GM21423 (cell line): ENCODE data around the gene ABRACL.
"Not testable (repeated sequence)": the region's sequence is repeated elsewhere in the genome, so short reads cannot be mapped to it uniquely, and the experiment has no call there.

Experiments
- ATAC-seq: cut with Tn5 transposase; IDR thresholded peaks from one replicate; pipeline ENCODE4 v1.9.1; 2021; ENCODE audit warnings: mild to moderate bottlenecking, moderate library complexity; ENCODE audit not compliant: unreplicated experiment

ABRACL gene, protein sequence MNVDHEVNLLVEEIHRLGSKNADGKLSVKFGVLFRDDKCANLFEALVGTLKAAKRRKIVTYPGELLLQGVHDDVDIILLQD

DNA sequence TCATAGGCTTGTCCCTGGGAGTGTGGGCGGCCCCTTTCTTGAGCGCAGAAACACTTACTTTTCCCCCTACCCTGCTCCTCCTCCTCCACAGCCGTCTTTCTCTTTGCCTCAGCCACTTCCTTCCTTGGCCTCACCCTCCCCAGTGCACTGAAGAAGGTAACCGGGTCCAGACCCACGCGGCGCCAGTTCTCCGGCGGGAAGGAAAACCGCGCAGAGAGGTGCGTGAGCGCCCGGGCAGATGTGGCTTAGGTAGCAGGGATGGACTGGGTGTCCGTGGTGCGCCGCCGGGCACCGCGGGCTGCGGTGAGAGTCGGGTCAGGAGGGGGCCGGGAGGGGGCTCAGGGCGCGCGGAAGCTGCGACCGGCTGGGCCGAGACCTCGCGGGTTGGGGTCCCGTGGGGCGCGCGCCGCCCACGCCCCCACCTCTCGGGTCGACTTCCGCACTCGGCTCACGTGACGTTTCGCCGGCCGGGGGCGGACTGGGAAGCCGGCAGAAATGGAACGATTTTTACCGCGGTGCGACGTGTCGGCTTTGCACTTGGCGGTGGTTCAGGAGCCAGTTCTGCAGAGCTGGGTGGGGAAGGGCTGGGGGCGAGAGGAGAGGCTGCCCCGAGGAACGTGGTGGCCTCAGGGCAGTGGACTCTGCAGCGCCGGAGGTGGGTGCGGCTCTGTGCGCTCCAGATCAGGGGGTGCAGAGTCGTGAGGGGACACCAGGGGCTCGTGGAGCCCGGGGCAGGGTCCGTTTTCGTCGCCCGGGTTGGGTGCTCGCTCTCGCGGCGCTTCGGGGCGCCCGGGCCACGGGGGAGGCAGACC, at the start of gene ABRACL:
Gene ABRACL (plus strand): TSS at position 88 of the 812 bp plus-strand sequence. CDS start 5,416 bp downstream, outside the sequence.
- ATAC-seq: peak; percentile 62

DNA sequence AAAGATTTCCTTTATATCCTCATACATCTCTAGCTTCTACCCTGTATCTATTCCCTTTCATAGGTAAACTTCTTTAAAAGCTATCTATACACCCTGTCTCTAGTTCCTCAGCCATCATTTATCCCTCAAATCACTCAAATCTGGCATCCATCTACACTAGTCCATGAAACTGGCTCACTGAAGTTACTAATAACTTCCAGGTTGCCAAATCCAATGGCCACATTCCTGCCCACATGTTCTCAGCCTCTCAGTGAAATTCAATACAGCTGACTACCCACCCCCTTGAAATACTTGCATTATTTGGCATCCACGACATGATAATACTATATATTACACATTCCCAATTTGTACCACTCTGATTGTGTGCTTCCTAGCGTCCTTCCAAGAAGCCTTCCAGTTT, 49.2 kb upstream of the ABRACL start:
- no peak for ATAC-seq

DNA sequence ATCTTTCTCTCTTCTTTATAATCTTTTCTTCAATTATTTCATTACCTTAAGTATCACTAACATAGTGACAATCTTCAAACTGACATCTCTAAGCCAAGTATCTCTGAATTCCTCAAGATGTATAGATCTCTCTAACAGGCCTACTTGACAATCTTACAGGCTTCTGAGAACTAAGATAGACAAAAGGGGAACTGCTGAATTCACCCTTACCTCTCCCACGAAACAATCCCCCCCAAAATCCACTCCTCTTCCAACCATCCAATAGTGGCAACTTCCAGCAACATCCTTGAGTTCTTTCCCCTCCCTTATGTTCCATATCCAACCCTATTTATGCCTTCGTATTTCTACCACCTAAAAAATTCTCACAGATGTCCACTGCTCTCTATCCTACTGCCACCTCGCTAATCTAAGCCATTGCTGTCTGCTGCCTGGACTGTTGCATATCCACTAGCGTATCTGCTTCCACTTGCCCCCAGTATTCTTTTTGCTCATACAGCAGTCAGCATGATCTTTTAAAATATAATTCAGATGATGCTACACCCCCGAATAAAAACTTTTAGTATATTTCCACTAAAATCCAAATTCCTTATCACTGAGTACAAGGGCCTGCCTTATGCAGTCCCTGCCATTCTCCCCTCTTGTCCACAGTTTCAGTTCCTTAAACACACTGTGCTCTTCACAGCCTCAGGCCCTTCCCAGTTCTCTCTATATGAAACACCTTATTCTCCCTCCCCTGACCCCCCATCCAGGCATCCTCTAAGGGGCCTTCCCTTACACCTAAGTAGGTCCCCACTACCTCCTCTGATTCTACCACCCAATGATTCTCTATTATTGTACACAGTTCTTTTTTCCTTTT, 48.5 kb upstream of the ABRACL start:
- ATAC-seq: no peak

DNA sequence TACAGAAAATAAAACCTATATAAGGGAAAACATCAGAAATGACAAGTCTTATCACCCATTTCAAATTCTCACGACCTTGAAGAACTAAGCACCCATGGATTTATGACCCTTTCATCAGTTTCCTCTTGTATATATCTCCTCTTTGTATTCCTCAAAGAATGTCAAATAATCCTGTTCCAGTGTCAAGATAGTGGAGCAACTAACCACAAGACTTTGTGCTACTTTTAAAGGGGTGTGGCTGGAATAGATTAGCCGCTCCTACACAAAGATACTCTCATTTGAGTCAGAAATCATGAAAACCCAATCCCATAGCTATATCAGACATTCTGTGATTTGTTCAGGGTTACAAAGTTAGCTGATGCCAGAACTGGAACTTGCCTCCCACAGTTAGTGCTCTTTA, 47.1 kb upstream of the ABRACL start:
- ATAC-seq: no peak

DNA sequence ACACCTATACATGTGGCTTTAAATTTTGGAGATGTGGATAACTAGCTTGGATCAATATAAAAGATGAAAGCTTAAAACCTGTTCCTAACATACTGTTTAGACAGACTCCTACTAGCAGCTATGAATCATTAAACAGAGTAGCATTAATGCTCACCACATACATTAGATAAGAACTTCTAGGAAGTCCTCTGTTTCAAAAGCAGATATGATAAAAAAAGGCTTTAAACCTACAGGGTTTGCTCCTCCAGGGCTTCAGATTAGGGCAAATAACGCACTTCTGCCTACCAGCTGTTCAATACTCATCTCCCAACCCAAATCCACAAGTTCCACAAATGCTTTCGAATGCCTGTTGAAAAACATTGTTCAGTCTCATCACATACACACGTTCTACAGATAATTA, 42.0 kb upstream of the ABRACL start:
- no peak for ATAC-seq

DNA sequence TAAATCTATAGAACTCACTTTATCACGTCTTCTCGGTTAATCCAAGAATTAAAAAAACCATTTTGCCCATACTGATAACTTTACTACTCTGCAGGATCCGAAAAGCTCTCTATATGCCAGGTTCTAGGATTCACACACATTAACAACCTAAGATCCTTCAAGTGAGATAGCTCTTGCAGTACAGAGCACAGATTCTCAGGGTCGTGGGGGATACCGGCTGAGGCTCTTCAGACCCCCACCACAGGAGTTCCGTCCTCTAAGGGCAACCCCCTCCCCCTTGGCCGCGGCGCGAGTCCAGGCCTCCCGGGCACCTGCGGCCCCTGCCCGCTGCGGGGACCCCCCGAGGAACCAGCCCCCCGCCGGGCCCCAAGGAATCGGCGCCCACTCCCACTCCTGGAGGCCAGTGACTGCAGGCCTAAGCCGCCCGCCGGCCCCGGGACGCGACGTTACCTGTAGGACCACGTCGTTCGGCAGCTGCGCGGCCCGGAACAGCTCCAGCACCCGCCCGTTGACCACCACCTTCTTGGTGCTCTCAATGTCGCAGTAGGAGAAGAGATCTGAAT, 41.4 kb upstream of the ABRACL start:
- ATAC-seq: no peak

DNA sequence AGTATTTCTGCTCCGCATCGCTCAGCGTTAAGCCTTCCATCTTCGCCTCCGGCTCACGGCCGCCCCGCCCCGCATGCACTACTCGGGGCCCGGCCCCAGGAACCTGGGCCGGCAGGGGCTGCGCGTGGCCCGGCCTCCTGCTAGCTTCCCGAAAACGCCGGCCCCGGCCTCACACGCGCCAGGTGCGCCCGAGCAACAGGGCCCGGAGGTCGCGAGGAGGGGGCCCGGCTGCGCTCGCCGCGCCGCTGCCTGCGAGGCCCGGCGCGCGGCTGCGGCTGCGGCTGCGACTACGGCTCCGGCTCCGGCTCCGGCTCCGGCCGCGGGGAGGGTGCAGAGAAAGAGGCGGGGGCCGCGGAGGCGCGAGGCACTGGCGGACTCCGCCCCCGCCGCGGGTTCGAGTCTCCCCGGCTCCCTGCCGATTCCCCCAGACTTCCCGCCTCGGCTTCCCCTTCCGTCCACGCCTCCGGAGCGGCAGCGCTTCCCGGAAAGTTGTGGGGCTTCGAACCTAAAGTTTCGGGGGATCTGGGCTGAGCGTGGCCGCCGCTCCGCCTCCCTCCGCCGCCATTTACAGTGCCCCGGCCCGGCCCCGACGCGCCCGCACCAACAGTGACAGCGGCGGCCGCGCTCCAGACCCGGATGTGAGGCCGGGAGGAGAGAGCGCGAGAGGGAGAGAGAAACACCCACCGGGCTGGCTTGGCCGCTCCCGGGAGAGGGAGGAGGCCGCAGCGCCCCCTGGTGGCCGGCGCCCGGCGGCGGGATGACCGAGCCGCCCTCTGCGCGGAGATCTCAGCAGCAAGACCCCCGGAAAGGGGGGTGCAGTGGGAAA, 40.7 kb upstream of the ABRACL start, which contains the start of gene REPS1:
Gene REPS1 (minus strand): TSS at position 611 of the 826 bp plus-strand sequence. CDS start 571 bp downstream, at position 40.
- ATAC-seq: peak; percentile 90

DNA sequence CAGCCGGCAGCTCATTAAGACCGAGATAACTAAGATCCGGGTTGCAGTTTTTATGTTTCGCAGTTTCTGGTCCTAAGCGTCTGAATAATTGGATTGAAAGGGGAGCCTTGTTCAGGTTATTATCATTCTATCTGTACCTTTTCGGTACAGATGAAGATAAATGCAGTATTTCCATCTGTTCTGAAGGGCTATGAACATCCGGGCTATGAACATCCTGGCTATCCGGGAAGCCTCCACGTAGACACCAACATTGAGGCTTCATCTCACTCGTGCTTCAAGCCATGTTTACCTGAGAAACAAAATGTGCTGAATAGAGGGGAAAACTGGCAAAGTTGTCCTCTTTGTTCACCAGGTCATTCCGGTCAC, 40.1 kb upstream of the ABRACL start:
- ATAC-seq: peak; percentile 4

DNA sequence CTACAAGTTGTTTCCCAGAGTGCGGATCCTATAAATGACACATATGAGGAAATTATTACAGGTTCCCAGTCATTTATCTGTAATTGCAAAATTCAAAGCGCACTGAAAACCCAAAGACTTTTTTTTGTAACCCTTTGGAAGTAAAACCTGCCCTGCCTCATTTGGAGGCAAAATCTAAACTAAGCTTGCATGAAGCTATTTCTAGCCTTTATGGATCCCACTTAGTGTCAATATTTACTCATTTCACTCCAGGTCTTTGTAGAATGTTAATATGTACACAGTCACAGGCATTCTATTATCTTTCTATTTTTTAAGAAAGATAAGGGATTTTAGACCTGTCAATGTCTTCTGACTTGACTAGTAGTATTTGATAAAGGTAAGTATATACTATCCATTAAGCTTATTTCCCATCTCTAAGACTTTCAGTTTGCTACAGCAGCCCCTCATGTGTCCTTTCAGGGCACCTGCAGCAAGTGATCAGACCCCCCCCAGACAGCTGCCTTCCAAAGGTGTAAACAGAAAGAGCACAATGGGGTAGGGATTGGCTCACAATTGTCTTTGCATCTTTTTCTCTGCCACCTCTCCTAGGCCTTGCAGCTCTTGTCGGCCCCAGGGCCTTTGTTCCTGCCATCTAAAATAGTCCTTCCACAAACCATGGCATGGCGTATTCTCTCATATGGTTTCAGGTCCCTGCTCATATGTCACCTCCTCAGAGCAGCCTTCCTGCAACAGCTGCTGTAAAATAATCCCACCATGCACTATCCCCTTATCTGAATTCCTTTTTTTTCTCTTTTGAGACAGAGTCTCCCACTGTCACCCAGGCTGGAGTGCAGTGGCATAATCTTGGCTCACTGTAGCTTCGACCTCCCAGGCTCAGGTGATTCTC, 39.2 kb upstream of the ABRACL start:
- no peak for ATAC-seq

DNA sequence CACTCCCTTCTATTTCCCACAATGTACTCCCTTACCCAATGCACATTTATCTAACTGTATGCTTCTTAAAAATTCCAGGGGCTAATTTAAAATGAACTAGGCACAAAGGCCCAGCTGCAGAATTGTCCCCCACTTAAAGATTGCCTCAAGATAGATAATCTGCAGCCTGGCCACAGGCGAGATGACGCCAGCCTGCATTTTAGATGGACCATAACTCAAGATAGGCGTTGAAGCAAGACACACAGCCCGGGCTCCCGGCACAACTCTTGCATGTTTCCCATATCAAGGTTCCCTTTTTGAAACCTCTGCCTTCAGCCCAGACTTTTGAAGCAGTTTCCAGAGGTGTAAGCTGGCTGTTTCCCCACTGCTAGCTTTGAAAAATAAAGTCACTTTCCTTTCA, 37.3 kb upstream of the ABRACL start:
- ATAC-seq: no peak

DNA sequence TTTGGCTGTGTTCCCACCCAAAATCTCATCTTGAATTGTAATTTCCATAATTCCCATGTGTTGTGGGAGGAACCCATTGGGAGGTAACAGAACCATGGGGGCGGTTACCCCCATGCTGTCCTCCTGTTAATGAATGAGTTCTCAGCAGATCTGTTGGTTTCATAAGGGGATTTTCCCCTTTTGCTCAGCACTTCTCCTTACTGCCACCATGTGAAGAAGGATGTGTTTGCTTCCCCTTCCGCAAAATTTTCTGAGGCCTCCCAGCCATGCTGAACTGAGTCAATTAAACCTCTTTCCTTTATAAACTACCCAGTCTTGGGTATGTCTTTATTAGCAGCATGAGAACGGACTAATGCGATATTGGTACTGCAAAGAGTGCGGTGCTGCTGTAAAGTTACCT, 35.6 kb upstream of the ABRACL start:
- ATAC-seq: not testable (repeated sequence)

DNA sequence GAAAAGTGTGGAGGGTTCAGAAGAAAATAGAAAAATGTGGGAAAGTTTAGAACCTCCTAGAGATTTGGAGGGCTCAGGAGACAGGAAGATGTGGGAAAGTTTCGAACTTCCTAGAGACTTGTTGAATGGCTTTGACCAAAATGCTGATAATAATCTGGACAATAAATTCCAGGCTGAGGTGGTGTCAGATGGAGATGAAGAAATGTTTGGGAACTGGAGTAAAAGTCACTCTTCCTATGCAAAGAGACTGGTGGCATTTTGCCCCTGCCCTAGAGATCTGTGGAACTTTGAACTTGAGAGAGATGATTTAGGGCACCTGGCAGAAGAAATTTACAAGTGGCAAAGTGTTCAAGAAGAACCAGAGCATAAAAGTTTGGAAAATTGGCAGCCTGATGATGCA, 35.1 kb upstream of the ABRACL start:
- not testable (repeated sequence) for ATAC-seq

DNA sequence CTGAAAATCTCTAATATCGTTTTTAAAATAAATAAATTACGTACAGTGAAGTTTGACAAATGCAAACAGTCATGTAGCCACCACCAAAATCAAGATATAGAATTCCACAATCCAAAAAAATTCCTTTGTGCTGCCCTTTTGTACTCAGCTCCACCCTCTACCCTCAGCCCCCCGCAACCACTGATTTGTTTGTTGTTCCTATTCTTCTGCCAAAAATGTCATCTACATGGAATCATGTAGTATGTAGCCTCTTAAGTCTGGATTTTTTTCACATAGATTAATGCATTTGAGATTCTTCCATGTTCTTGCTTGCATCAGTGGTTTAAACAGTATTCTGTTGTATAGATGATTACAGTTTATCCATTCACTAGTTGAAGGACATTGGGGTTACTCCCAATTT, 32.0 kb upstream of the ABRACL start:
- no peak for ATAC-seq

DNA sequence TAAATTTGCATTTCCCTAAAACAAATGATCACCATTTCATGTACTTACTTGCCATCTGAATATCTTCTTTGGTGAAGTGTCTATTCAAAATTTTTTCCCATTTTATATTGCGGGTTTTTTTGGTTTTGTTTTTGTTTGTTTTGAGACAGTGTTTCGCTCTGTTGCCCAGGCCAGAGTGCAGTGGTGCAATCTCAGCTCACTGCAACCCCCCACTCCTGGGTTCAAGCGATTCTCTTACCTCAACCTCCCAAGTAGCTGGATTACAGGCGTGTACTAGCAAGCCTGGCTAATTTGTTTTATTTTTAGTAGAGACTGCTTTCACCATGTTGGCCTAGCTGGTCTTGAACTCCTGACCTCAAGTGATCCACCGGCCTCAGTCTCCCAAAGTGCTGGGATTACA, 31.4 kb upstream of the ABRACL start:
- no peak for ATAC-seq

DNA sequence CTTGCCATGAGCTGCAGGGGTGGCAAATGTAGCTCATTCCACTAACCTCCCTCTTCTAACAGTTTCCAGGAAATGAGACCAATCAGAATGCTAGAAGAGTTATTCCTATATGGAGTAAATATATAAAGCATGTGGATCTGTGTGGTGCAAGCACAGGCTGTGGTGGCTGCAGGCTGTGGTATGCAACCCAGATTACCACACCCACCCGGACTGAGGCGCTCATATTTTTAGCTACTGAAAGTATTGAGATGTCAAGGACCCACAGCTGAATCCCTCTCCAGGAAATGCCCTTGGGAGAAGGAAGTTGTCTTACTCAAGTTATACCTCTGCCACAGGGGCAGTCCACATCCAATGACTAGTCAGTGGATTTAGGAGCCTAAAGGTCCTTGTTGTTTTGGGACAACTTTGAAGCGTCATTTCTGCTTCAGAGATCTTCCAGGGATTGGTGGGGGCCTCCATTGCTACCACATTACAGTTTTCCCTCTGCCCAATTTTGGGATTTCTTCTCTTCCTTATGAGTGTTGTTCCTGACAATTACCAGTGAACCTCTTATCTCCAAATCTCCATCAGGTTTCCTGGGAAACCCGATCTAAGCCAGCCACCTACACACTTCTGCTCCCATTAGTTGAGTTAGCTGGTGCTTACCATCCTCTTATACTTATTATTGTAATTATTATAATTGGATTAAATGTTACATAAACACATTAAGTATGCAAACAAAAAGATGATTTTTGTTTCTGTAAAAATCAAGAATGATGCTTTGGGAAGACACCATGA, 28.4 kb upstream of the ABRACL start:
- ATAC-seq: no peak

DNA sequence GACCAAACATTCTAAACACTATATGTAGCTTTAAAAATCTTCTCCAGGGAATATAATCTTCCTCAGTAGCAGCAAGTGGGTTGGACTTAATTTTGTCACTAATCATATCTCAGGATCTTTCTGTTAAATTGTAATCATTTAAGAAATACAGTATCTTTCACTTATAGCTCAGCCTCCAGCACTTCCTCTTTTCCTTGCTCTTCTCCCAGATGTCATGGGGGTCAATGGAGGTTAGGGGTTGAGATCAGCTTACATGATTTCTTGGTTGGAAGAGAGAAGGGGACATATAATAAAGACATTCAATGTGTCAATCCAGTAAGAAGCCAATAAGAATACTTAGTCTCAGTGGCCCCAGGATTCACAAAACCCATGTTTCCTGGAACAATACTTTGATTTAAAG, 24.8 kb upstream of the ABRACL start:
- no peak for ATAC-seq

DNA sequence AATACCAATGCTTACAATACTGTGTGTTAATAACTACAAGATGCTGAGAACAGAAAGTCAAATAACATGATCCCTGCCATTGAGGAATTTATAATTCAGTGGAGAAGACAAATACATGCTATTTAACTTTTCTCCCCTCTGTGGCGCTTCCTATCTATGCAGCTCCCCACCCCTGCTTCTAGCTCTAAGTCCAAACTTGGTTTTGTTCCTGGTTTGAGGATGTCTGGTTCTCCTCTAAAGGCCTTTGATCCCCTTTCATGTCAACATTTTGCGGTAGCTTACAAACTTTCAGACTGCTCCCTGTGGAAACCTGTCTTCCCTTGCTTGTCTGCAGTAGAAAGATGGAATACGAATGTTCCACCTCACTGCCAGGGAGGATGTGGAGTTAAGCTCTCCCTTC, 22.1 kb upstream of the ABRACL start:
- no peak for ATAC-seq

DNA sequence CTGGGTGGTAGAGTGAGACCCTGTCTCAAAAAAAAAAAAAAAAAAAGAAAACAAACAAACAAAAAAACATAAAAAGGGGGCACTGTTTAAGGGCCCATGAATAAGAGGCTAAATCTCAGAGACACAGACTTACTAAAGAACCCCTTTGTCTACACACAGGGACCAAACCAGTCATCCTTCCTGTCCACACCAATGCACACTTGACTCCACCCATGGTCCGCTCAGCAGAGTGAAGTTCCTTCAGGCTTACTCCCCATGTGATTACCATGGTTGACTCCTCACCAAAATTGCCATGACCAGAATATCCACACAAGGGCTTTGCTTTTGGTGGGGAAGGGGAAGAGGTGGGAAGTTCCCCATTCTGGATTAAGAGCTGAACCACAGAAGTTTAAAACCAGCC, 21.1 kb upstream of the ABRACL start:
- ATAC-seq: no peak

DNA sequence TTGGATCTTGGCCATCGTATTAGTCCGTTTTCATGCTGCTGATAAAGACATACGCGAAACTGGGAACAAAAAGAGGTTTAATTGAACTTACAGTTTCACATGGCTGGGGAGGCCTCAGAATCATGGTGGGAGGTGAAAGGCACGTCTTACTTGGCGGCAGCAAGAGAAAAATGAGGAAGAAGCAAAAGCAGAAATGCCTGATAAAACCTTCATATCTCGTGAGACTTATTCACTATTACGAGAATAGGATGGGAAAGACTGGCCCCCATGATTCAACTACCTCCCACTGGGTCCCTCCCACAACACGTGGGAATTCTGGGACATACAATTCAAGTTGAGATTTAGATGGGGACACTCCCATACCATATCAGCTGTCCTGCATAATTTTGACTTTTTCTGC, 20.4 kb upstream of the ABRACL start:
- no peak for ATAC-seq
